GM12878 (cell line): ENCODE data around the gene ABCA4. TPM values are rescaled to one million over a fixed set of nuclear protein-coding genes. Genes with fewer than 3 reads are reported as not detected.

Experiments used
- ATAC-seq: fragments of 200-7000 bp; cut with Tn5 transposase; 3 replicates; pipeline ENCODE4 v1.9.1; 2020; ENCODE audit warnings: mild to moderate bottlenecking, moderate library complexity
- BruUV-seq: library from RNA; stranded (reverse); fragments of 400-500 nt; replicated peaks from 2 replicates; lab custom pipeline; 2021; lab: Mats Ljungman, UMichigan
- CTCF ChIA-PET: fragments of 300-600 bp; sonication (Branson Sonifier 250); formaldehyde crosslinking; extraction: SDS; loops from one replicate; lab custom pipeline; 2021; ENCODE audit warnings: inconsistent platforms; lab: Yijun Ruan, JAX
- POLR2A ChIA-PET: fragments of 350-600 bp; formaldehyde crosslinking; extraction: SDS; loops from one replicate; lab custom pipeline; 2021; ENCODE audit warnings: inconsistent platforms; lab: Charles Lee
- RAD21 ChIA-PET: fragments of 300-600 bp; sonication (Branson Sonifier 250); formaldehyde crosslinking; loops from one replicate; lab custom pipeline; 2023; ENCODE audit warnings: antibody characterized with exemption; ENCODE audit not compliant: unreplicated experiment; lab: Charles Lee
- SMC1A ChIA-PET: fragments of 300-600 bp; sonication (Branson Sonifier 250); formaldehyde crosslinking; loops from one replicate; lab custom pipeline; 2023; ENCODE audit not compliant: unreplicated experiment, uncharacterized antibody; lab: Charles Lee
- DNase-seq: peaks from one replicate; pipeline ENCODE4 v3.0.0-alpha.2; 2011; ENCODE audit warnings: low read depth, low spot score
- FAIRE-seq: peaks from 3 replicates; lab custom pipeline; 2011; peaks lifted over from hg19 to GRCh38; lab: Jason Lieb, UNC
- H2AFZ ChIP-seq: 2 replicates; pipeline ENCODE4 v1.6.0; 2011; ENCODE audit warnings: low read depth, low read length, control low read depth; ENCODE audit not compliant: control insufficient read depth
- H3K27ac ChIP-seq: 2 replicates; pipeline ENCODE4 v1.5.1; 2011; ENCODE audit warnings: control low read depth; ENCODE audit not compliant: control insufficient read depth, insufficient read depth
- H3K27me3 ChIP-seq, 2 experiments: replicated peaks in 1 of 2; 2 replicates each; pipeline versions ENCODE4 v1.6.0 to v1.6.1; 2011; ENCODE audit warnings: low read length in 1 of 2; ENCODE audit not compliant: control insufficient read depth in 2 of 2, insufficient read depth in 2 of 2
- H3K36me3 ChIP-seq, 2 experiments: 2 replicates each; pipeline ENCODE4 v1.5.1; 2011; ENCODE audit warnings: low read length in 1 of 2; ENCODE audit not compliant: control insufficient read depth in 2 of 2, insufficient read depth in 2 of 2
- H3K4me1 ChIP-seq: 2 replicates; pipeline ENCODE4 v1.6.1; 2011; ENCODE audit warnings: mild to moderate bottlenecking, low read length, moderate library complexity, mixed read lengths; ENCODE audit not compliant: control insufficient read depth, insufficient read depth
- H3K4me2 ChIP-seq: 2 replicates; pipeline ENCODE4 v1.6.0; 2011; ENCODE audit warnings: control low read depth; ENCODE audit not compliant: control insufficient read depth, insufficient read depth
- H3K4me3 ChIP-seq: fragments of 200-600 bp; sonication (generic); 2 replicates; pipeline ENCODE4 v1.5.1; 2016
- H3K79me2 ChIP-seq: 2 replicates; pipeline ENCODE4 v1.6.0; 2011; ENCODE audit warnings: low read length; ENCODE audit not compliant: control insufficient read depth, insufficient read depth
- H3K9ac ChIP-seq: 2 replicates; pipeline ENCODE4 v1.8.0; 2011; ENCODE audit warnings: low read length, control low read depth, mixed read lengths; ENCODE audit not compliant: control insufficient read depth, insufficient read depth
- H3K9me3 ChIP-seq: replicated peaks from 3 replicates; pipeline ENCODE4 v1.5.1; 2011; ENCODE audit warnings: mild to moderate bottlenecking, low read length; ENCODE audit not compliant: control insufficient read depth, insufficient read depth
- H4K20me1 ChIP-seq: 2 replicates; pipeline ENCODE4 v1.6.0; 2011; ENCODE audit not compliant: control insufficient read depth, insufficient read depth
- CEBPZ ChIP-seq: fragments of 150-350 bp; IDR thresholded peaks from 2 replicates; pipeline ENCODE4 v1.6.1; 2016; ENCODE audit warnings: low read depth, low read length
- IKZF2 ChIP-seq, 2 experiments: fragments of 450-650 bp; IDR thresholded peaks; 2 replicates each; pipeline ENCODE4 v1.6.1; 2017; ENCODE audit warnings: mild to moderate bottlenecking in 2 of 2, moderate library complexity in 2 of 2
- JUNB ChIP-seq: IDR thresholded peaks from 2 replicates; pipeline ENCODE4 v1.6.1; 2016; ENCODE audit warnings: antibody characterized with exemption, mild to moderate bottlenecking
- MTA2 ChIP-seq: fragments of 450-650 bp; IDR thresholded peaks from 2 replicates; pipeline ENCODE4 v1.6.1; 2016; ENCODE audit warnings: low read depth, mild to moderate bottlenecking, moderate library complexity
- NKRF ChIP-seq: fragments of 450-650 bp; conservative IDR thresholded peaks from 2 replicates; pipeline ENCODE4 v1.6.1; 2017; ENCODE audit warnings: mild to moderate bottlenecking, moderate library complexity
- PAX5 ChIP-seq: IDR thresholded peaks from 2 replicates; pipeline ENCODE4 v1.6.1; 2011; ENCODE audit warnings: low read depth, low read length, borderline replicate concordance
- PBX3 ChIP-seq: IDR thresholded peaks from 2 replicates; pipeline ENCODE4 v1.6.1; 2011; ENCODE audit warnings: mild to moderate bottlenecking, low read depth, low read length, moderate library complexity; ENCODE audit not compliant: insufficient replicate concordance
- RBBP5 ChIP-seq: fragments of 200-600 bp; sonication (generic); conservative IDR thresholded peaks from 2 replicates; pipeline ENCODE4 v1.6.1; 2016
- RCOR1 ChIP-seq: conservative IDR thresholded peaks from 2 replicates; pipeline ENCODE4 v1.6.1; 2012; ENCODE audit warnings: low read depth, low read length, improper control_type of control experiment
- SMAD1 ChIP-seq: fragments of 450-650 bp; IDR thresholded peaks from 2 replicates; pipeline ENCODE4 v1.6.1; 2018; ENCODE audit warnings: mild to moderate bottlenecking, low read depth; ENCODE audit not compliant: partially characterized antibody
- ZNF687 ChIP-seq: fragments of 450-650 bp; IDR thresholded peaks from 2 replicates; pipeline ENCODE4 v1.6.1; 2017; ENCODE audit warnings: mild to moderate bottlenecking, moderate library complexity
- WGBS: methylation state at CpG from one replicate; pipeline ENCODE4 v1.1.6; 2016; ENCODE audit warnings: low lambda C conversion rate; ENCODE audit not compliant: insufficient replicate concordance, insufficient coverage; ENCODE audit errors: missing lambda C conversion rate; 5-methylcytosine and 5-hydroxymethylcytosine counted together
- in situ Hi-C: fragments of 300-500 bp; cut with MboI; formaldehyde crosslinking; loops from 9 replicates; pipeline ENCODE4 v1.14.3; 2018; ENCODE audit warnings: mixed read lengths
- intact Hi-C: fragments of 100-400 bp; cut with micrococcal nuclease; formaldehyde crosslinking; loops from one replicate; pipeline ENCODE4 v1.14.2; 2022; ENCODE audit not compliant: unreplicated experiment
- polyA plus RNA-seq, 11 experiments: library from polyadenylated mRNA; depleted of rRNA in 4 of 11; unstranded in 6 of 11; stranded (reverse) in 5 of 11; fragments of >200 nt; fragmentation: Nextera tagmentation in 4 of 11; fragmentation: Illumina TruSeq in 1 of 11; extraction: Ambion mirVana in 4 of 11; extraction: Trizol in 1 of 11; gene quantifications; 1 replicate in 1 of 11; 2 replicates in 10 of 11; pipeline versions ENCODE4 v1.2.1 to v1.2.3, GENCODE V29; 2011 to 2016; ENCODE audit warnings: inconsistent platforms in 2 of 11, missing spikeins in 2 of 11, low read depth in 1 of 11
- total RNA-seq, 4 experiments: library from RNA; depleted of rRNA in 3 of 4; stranded (reverse); fragments of >200 nt in 3 of 4; fragmentation: Illumina TruSeq in 1 of 4; extraction: Trizol in 1 of 4; gene quantifications; 2 replicates each; pipeline versions ENCODE4 v1.2.1 to v1.2.3, GENCODE V29; 2013 to 2021

ABCA4 gene
- total and polyA plus RNA-seq, 10 of the 15 experiments (the other 5 are each of a cell fraction or from before 2014, with no cell fraction given) = 0.03 to 0.28 (median 0.11) TPM; not detected in 3

- TF ChIP-seq PBX3 (no peak), NKRF (no peak), CEBPZ (no peak), IKZF2 (IDR thresholded peaks at IDR 0.05) (no peak), RBBP5 (no peak), PAX5 (no peak), RCOR1 (no peak), SMAD1 (no peak), JUNB (no peak), MTA2 (no peak), ZNF687 (no peak)
- TF ChIP-seq, all 136 proteins: peak for 0
- H3K4me2 ChIP-seq = no peak overlapping the region
- intact Hi-C loops = no loop called here
- SMC1A ChIA-PET = interaction anchor here (1.1 kb wide), 1 partner anchor 20 kb away, joined by 3 read pairs; no protein-coding TSS in a partner anchor
- no peaks in the 10 kb centered on the region for H3K79me2 ChIP-seq
- 29% methylated on average over 10 of the region's 10 CpGs for WGBS
- H3K27me3 ChIP-seq = peaks cover 0 to 7% of the 10 kb centered on the region in 2 experiments; a peak in 1 of 4 replicates
- no peak for ATAC-seq
- H3K4me3 ChIP-seq = no peak overlapping the region
- POLR2A ChIA-PET = no interaction called here
- H3K27ac ChIP-seq = no peak overlapping the region
- no peaks in the 10 kb centered on the region for H3K4me1 ChIP-seq
- RAD21 ChIA-PET = no interaction called here
- in situ Hi-C loops = no loop called here
- H4K20me1 ChIP-seq = no peaks in the 10 kb centered on the region
- no peak overlapping the region for H2AFZ ChIP-seq
- CTCF ChIA-PET = no interaction called here
- no peak for FAIRE-seq
- no TSS peak for BruUV-seq
- no peak overlapping the region for H3K9ac ChIP-seq
- DNase-seq = no peak
- no peaks in the 10 kb centered on the region for H3K9me3 ChIP-seq
- no peaks in the 10 kb centered on the region for H3K36me3 ChIP-seq
These were observed 128.0 kb downstream of the ABCA4 start for GRCh38 chr1:93992954-93993353.
